Astrocyte (in vitro differentiated cells and primary cell): ENCODE results near the gene PTGIS.

Source experiments
- CTCF ChIP-seq: IDR thresholded peaks from 2 replicates; pipeline ENCODE4 v1.5.1; 2011; ENCODE audit warnings: low read depth, mild to moderate bottlenecking, inconsistent platforms, low read length, moderate library complexity; ENCODE audit not compliant: insufficient read depth
- EZH2 ChIP-seq: IDR thresholded peaks from 2 replicates; pipeline ENCODE4 v1.6.1; 2012; ENCODE audit warnings: mild to moderate bottlenecking, low read length, inconsistent platforms; ENCODE audit not compliant: insufficient read depth

GRCh38 chr20:49591217-49591865, 23.4 kb upstream of the PTGIS start:
- TF ChIP-seq CTCF = no peak
- no peak for TF ChIP-seq EZH2
